Coronary artery (tissue), 2 donors: ENCODE data around the gene MZT2B.
"Not testable (repeated sequence)": the region's sequence is repeated elsewhere in the genome, so short reads cannot be mapped to it uniquely, and the experiment has no call there.

ENCODE experiments used
- DNase-seq: peaks from one replicate; pipeline ENCODE4 v3.0.0-alpha.2; 2017; ENCODE audit warnings: low spot score
- H3K27ac ChIP-seq, 2 donors: fragments of 200-600 bp; sonication (generic); one replicate each; pipeline ENCODE4 v1.5.1; 2016 to 2019
- H3K4me3 ChIP-seq: fragments of 200-600 bp; sonication (generic); 2 replicates; pipeline ENCODE4 v1.5.1; 2016; ENCODE audit warnings: mild to moderate bottlenecking, moderate library complexity
- TF ChIP-seq, protein P1 (sequence below): fragments of 200-600 bp; sonication (generic); IDR thresholded peaks from one replicate; pipeline ENCODE4 v1.5.1; 2019; ENCODE audit warnings: antibody characterized with exemption

Gene MZT2B

DNA sequence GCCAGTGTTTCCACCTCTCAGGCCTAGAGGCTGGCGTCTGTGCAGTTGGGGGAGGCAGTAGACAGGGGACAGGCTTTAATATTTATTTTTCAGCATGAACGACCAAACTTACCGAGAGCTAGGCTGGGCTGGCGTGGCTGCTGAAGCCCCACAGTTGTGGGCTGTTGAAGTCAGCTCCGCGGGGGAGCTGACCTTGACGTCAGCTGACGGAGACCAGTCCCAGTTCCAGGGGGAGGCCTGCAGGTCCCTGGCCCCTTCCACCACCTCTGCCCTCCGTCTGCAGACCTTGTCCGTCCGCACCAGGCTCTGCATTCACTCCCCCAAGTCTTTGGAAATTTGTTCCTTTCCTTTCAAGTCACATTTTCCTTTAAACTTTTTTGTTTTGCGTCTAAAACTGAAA, 49.6 kb downstream of the MZT2B start:
- Histone ChIP-seq H3K4me3 (no peak overlapping the region), H3K27ac (no peak overlapping the region)
- TF ChIP-seq, protein P1, sequence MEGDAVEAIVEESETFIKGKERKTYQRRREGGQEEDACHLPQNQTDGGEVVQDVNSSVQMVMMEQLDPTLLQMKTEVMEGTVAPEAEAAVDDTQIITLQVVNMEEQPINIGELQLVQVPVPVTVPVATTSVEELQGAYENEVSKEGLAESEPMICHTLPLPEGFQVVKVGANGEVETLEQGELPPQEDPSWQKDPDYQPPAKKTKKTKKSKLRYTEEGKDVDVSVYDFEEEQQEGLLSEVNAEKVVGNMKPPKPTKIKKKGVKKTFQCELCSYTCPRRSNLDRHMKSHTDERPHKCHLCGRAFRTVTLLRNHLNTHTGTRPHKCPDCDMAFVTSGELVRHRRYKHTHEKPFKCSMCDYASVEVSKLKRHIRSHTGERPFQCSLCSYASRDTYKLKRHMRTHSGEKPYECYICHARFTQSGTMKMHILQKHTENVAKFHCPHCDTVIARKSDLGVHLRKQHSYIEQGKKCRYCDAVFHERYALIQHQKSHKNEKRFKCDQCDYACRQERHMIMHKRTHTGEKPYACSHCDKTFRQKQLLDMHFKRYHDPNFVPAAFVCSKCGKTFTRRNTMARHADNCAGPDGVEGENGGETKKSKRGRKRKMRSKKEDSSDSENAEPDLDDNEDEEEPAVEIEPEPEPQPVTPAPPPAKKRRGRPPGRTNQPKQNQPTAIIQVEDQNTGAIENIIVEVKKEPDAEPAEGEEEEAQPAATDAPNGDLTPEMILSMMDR, result no peak
- no peak for DNase-seq

DNA sequence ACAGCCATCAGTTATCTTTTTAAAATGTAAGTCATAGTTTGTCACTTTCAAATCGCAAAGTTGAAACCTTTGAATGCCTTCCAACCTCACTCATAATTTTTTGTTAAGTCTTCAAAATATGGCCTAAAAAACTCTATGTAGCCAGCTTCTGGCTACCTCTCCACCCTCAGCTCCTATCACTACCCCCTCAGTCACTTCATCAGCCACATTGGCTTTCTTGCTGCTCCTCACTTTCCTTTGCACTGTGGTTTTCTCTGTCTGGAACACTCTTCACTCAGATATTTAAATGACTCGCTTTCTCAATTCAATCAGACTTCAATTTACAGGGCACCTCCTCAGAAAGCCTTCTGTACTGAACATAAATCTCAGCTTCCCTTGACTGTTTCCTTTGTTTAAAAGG, 51.0 kb downstream of the MZT2B start:
- H3K4me3 ChIP-seq, H3K27ac ChIP-seq, DNase-seq: not testable (repeated sequence)

DNA sequence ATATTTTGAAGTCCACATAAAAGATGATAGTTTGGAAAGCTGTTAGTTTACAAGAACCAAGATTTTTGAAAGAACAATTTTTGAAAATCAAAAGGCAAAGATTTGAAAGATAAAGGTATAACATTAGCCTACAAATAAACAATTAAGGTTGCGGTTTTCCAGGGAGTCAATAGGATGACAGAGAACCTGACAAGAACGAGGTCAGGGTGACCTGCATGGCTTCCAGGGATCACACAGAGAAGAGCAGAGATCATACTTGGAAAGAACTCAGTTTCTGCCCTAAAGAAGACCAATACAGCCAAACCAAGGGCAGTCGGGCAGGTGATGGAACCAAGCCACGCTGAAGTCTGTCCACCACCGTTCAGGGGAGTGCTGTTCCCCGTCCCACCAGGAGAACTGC, 57.5 kb downstream of the MZT2B start:
- H3K4me3 ChIP-seq, DNase-seq, H3K27ac ChIP-seq: not testable (repeated sequence)
